ENCODE data around the gene INO80B. TPM values are rescaled to one million over a fixed set of nuclear protein-coding genes. Genes with fewer than 3 reads are reported as not detected.

INO80B gene
- total and polyA plus RNA-seq, 9 of the 15 experiments (the other 6 are each of a cell fraction or from before 2014, with no cell fraction given): 0.41 to 22.6 (median 9.0) TPM

DNA sequence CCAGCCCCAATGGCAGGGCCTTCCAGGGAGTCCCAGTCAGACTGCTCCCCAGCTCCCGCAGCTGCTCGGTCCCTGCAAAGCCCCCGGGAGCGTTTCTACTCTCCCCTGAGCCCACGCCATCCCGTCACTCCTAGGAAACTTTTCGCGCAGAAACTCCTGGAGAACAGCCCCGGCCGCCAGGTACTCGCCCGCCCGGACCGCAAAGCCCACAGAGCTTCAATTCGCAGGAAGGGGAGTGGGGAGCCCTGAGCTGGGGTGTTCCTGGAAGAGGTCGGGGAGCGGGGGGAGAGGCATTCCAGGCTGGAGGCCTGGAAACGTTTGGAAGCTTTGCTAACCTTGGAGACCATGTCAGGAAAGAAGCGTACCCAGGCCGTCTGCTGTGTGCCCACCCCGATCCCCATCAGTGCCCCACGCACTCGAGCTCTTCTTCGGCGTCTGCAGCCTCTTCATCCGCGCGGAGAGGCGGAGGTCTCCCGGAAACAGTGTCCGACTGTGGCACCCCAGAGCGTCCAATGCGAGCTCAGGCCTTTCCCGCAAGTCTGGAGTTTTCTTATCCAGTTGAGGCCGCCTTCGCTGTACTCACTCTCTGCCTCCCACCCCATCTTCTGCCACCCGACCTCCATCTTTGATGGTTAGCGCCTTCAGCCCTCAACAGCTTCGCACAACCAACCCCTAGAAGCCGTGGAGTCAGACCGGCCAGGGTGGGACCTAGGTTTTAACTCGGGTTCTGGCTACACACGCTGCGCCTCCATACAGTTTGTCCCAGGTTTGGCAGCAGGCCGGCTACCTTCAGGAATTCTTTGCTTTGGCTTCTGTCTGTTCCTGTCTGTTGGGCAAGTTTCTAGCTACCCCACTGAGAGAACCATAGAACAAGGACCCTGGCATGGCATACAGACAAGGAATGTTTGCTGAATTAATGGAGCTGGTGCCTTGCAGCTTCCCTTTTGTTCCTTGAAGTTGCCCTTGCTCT, 48.9 kb downstream of the INO80B start (continued):
- TF ChIP-seq HMGN3 (IDR thresholded peaks at IDR 0.05; ENCODE audit: borderline replicate concordance, extremely low read depth, insufficient read length, low read depth, low read length) (peak; percentile 27), CREB1 (IDR thresholded peaks at IDR 0.05) (no peak), CREB1 (CRISPR knock-in tag; IDR thresholded peaks at IDR 0.05) (peak; percentile 9; the same call in 1 of the 2 replicates), MBD2 (IDR thresholded peaks at IDR 0.05; ENCODE audit: borderline replicate concordance, low read depth) (no peak), TAF1 (IDR thresholded peaks at IDR 0.05; ENCODE audit: control insufficient read depth, extremely low read depth, insufficient read depth, low read length, severe bottlenecking) (peak; percentile 7), MEF2D (tag; conservative IDR thresholded peaks at IDR 0.05; ENCODE audit: low read depth) (no peak), CHD1 (IDR thresholded peaks at IDR 0.05; ENCODE audit: low read length) (no peak), YY1 (IDR thresholded peaks at IDR 0.05; ENCODE audit: borderline replicate concordance in 1 of 3, control insufficient read depth in 1 of 3, extremely low read depth in 1 of 3, insufficient read depth in 3 of 3, insufficient read length in 1 of 3, insufficient replicate concordance in 2 of 3, low read depth in 1 of 3, low read length in 2 of 3) (peak in 2 of 3 experiments; percentile 24 to 78), TOE1 (IDR thresholded peaks at IDR 0.05; ENCODE audit: borderline replicate concordance) (0 out of 2 replicates have a peak, but pooled peaks have one; percentile 10), TOE1 (CRISPR knock-in tag; IDR thresholded peaks at IDR 0.05; ENCODE audit: borderline replicate concordance, low read depth) (no peak), ZBTB11 (CRISPR knock-in tag; IDR thresholded peaks at IDR 0.05) (peak in 1 of 3 experiments; percentile 13; a peak in 1 of 6 replicates), ZBTB1 (CRISPR knock-in tag; IDR thresholded peaks at IDR 0.05; ENCODE audit: borderline replicate concordance, low read depth) (no peak; the same call in 1 of the 2 replicates), POLR2AphosphoS5 (IDR thresholded peaks at IDR 0.05; ENCODE audit: control insufficient read depth, insufficient read depth, low read depth, low read length) (peak; percentile 35; the same call in 1 of the 2 replicates)
- TF ChIP-seq, protein P1, sequence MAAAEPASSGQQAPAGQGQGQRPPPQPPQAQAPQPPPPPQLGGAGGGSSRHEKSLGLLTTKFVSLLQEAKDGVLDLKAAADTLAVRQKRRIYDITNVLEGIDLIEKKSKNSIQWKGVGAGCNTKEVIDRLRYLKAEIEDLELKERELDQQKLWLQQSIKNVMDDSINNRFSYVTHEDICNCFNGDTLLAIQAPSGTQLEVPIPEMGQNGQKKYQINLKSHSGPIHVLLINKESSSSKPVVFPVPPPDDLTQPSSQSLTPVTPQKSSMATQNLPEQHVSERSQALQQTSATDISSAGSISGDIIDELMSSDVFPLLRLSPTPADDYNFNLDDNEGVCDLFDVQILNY (CRISPR knock-in tag; IDR thresholded peaks at IDR 0.05): no peak
- TF ChIP-seq, protein P2, sequence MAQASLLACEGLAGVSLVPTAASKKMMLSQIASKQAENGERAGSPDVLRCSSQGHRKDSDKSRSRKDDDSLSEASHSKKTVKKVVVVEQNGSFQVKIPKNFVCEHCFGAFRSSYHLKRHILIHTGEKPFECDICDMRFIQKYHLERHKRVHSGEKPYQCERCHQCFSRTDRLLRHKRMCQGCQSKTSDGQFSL (CRISPR knock-in tag; IDR thresholded peaks at IDR 0.05): 0 out of 2 replicates have a peak, but pooled peaks have one; percentile 22
- TF ChIP-seq, protein P2 (tag; IDR thresholded peaks at IDR 0.05): no peak
- TF ChIP-seq, protein P3, sequence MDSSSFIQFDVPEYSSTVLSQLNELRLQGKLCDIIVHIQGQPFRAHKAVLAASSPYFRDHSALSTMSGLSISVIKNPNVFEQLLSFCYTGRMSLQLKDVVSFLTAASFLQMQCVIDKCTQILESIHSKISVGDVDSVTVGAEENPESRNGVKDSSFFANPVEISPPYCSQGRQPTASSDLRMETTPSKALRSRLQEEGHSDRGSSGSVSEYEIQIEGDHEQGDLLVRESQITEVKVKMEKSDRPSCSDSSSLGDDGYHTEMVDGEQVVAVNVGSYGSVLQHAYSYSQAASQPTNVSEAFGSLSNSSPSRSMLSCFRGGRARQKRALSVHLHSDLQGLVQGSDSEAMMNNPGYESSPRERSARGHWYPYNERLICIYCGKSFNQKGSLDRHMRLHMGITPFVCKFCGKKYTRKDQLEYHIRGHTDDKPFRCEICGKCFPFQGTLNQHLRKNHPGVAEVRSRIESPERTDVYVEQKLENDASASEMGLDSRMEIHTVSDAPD (CRISPR knock-in tag; IDR thresholded peaks at IDR 0.05): no peak

All from K562 (cell line).